ENCODE measurements around the gene TPM4.

Gene TPM4

GRCh38 chr19:16133818-16134217 is 57.5 kb downstream of the TPM4 start:
- no peak for DNase-seq

GRCh38 chr19:16134510-16134909 is 58.2 kb downstream of the TPM4 start:
- no peak for DNase-seq

GRCh38 chr19:16135430-16136127 is 59.3 kb downstream of the TPM4 start:
- DNase-seq, result no peak

- no peak for DNase-seq
Observed at GRCh38 chr19:16136185-16136999, 60.1 kb downstream of the TPM4 start.

GRCh38 chr19:16139752-16140151 is 63.5 kb downstream of the TPM4 start:
- peak; percentile 62 for DNase-seq

- no peak for DNase-seq
Observed at GRCh38 chr19:16141043-16141442, 64.7 kb downstream of the TPM4 start.

- DNase-seq, result no peak
Observed at GRCh38 chr19:16142032-16142580, 65.8 kb downstream of the TPM4 start.

GRCh38 chr19:16143399-16144215 is 67.3 kb downstream of the TPM4 start, which contains the start of gene HSH2D:
Gene HSH2D, plus strand, starts transcription at chr19:16143685. Its CDS starts 5,066 bp downstream, at chr19:16148751.
- peak; percentile 85 for DNase-seq

- DNase-seq, result no peak
Observed at GRCh38 chr19:16144216-16144581, 67.9 kb downstream of the TPM4 start.

GRCh38 chr19:16146112-16146511 is 69.8 kb downstream of the TPM4 start:
- no peak for DNase-seq

GRCh38 chr19:16148443-16149229 is 72.3 kb downstream of the TPM4 start:
- no peak for DNase-seq
